Epithelial cell of proximal tubule (primary cell): ENCODE measurements around the gene PODXL. TPM values are rescaled to one million over a fixed set of nuclear protein-coding genes. Genes with fewer than 3 reads are reported as not detected.
A peak's percentile ranks its signal among the peaks of the same experiment; 100 is the strongest.

Experiments used
- DNase-seq: peaks from one replicate; pipeline ENCODE4 v3.0.0-alpha.2; 2011; ENCODE audit warnings: low read depth
- H3K4me3 ChIP-seq: 2 replicates; pipeline ENCODE4 v1.5.1; 2011; ENCODE audit warnings: low read depth, mild to moderate bottlenecking, low read length
- total RNA-seq: library from RNA; depleted of rRNA; stranded (reverse); fragments of >200 nt; gene quantifications from 2 replicates; pipeline ENCODE4 v1.2.3, GENCODE V29; 2015
- TF ChIP-seq, protein P1 (sequence below): conservative IDR thresholded peaks from 2 replicates; pipeline ENCODE4 v1.5.1; 2012; ENCODE audit warnings: low read depth, mild to moderate bottlenecking, low read length

The PODXL gene
- total RNA-seq, 1 donor from 2014 or later = 26.3 TPM

DNA sequence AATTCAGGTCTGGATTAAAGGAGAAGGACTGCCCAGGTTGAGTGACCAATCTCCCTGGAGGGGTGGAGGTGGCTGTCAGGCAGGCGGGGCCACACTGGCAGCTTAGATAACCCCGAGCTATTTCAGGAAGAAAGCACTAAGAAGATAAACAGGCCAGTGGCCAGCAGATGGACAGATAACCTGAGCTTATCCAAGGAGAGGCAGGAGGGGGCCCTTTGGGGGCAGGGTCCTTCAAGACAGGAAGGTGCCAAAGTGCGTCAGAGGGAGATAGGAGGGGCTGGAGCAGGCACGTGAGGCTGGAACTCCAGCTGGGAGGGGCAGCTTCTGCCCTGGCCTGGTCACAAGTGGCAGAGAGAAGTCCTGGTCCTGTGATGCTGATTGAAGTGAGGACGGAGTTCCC lies 29.8 kb upstream of the PODXL start:
- TF ChIP-seq, protein P1, sequence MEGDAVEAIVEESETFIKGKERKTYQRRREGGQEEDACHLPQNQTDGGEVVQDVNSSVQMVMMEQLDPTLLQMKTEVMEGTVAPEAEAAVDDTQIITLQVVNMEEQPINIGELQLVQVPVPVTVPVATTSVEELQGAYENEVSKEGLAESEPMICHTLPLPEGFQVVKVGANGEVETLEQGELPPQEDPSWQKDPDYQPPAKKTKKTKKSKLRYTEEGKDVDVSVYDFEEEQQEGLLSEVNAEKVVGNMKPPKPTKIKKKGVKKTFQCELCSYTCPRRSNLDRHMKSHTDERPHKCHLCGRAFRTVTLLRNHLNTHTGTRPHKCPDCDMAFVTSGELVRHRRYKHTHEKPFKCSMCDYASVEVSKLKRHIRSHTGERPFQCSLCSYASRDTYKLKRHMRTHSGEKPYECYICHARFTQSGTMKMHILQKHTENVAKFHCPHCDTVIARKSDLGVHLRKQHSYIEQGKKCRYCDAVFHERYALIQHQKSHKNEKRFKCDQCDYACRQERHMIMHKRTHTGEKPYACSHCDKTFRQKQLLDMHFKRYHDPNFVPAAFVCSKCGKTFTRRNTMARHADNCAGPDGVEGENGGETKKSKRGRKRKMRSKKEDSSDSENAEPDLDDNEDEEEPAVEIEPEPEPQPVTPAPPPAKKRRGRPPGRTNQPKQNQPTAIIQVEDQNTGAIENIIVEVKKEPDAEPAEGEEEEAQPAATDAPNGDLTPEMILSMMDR = no peak
- H3K4me3 ChIP-seq = no peak overlapping the region

GRCh38 chr7:131583430-131583829 lies 27.0 kb upstream of the PODXL start:
- TF ChIP-seq, protein P1 = no peak
- H3K4me3 ChIP-seq = no peak overlapping the region

More for the DNA sequence above, 29.8 kb upstream of the PODXL start:
- DNase-seq = no peak

GRCh38 chr7:131581241-131582051 lies 25.0 kb upstream of the PODXL start:
- no peak for DNase-seq
- TF ChIP-seq, protein P1 = peak; percentile 10

More at GRCh38 chr7:131583430-131583829, 27.0 kb upstream of the PODXL start:
- no peak for DNase-seq

DNA sequence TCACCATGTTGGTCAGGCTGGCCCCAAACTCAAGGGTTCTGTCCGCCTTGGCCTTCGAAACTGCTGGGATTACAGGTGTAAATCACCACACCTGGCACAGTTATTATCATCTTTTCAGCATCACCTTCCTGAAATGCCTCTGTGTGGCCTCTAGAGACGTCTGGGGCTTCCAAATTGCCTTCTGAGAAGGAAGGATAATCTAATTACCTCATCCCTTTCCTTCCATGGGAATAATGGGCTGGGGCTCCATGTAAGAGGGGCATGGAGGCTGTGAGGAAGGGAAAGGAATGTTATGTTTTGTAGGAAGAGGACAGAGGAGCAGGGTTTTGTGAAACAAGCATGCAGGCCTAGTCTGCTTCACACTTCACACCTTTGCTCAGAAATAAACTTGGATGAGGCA lies 22.2 kb upstream of the PODXL start:
- TF ChIP-seq, protein P1 = no peak
- no peak overlapping the region for H3K4me3 ChIP-seq
- no peak for DNase-seq

More at GRCh38 chr7:131581241-131582051, 25.0 kb upstream of the PODXL start:
- no peak overlapping the region for H3K4me3 ChIP-seq

GRCh38 chr7:131574741-131575140 lies 18.3 kb upstream of the PODXL start:
- DNase-seq = no peak
- TF ChIP-seq, protein P1 = no peak

DNA sequence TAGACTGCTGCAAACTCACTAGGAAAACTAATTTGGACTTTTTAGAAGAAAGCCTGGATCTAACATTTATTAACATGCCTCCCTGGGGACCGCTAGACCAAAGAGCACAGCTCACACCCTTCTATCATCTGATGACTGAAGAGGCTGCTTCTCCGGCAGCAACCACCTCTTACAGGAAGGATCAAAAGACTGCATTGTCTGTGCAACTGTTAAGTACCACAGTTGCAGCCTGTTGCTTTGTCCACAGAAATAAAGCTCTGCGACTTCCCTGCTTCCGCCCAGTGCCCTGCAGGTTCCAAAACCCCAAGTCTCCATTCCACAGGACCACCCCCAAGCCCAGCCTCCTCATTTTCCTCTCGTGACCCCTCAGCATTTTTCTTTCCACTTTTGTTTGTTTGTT lies 14.0 kb upstream of the PODXL start:
- no peak overlapping the region for H3K4me3 ChIP-seq
- no peak for DNase-seq
- TF ChIP-seq, protein P1 = no peak

More at GRCh38 chr7:131574741-131575140, 18.3 kb upstream of the PODXL start:
- H3K4me3 ChIP-seq = no peak overlapping the region

GRCh38 chr7:131568970-131569369 lies 12.5 kb upstream of the PODXL start:
- no peak for DNase-seq

More at GRCh38 chr7:131568970-131569369, 12.5 kb upstream of the PODXL start:
- H3K4me3 ChIP-seq = no peak overlapping the region
- TF ChIP-seq, protein P1 = no peak
